Measurements from ENCODE around the gene PLCH1. TPM values are rescaled to one million over a fixed set of nuclear protein-coding genes. Genes with fewer than 3 reads are reported as not detected.

Gene PLCH1
- total and polyA plus RNA-seq, 2 of the 8 experiments (the other 6 are each of a cell fraction or from before 2014, with no cell fraction given) = 5.8 to 17.2 TPM

- Histone ChIP-seq H3K27me3 (replicated peaks in 1 of 4; ENCODE audit: control insufficient read depth in 3 of 4, extremely low read depth in 1 of 4, insufficient read depth in 3 of 4, low read length in 3 of 4) (peaks cover 0 to 1% (median 0%) of the 10 kb centered on the region in 4 experiments; a peak in 2 of 7 replicates), H3K27ac (ENCODE audit: low read depth, low read length) (no peak overlapping the region), H2BK120ac (replicated peaks; ENCODE audit: low read depth, low read length) (no peak overlapping the region), H2BK5ac (ENCODE audit: low read depth, low read length) (no peak overlapping the region), H3K79me2 (ENCODE audit: control insufficient read depth in 1 of 2, insufficient read depth in 2 of 2, low read length in 2 of 2) (peaks cover 0 to 7% of the 10 kb centered on the region in 2 experiments; a peak in 1 of 4 replicates), H3K23ac (ENCODE audit: insufficient read length) (no peak overlapping the region), H4K8ac (ENCODE audit: extremely low read depth, insufficient read depth, low read length) (no peak overlapping the region), H3K23me2 (ENCODE audit: low read depth, low read length) (no peaks in the 10 kb centered on the region), H3K9me3 (ENCODE audit: insufficient read depth in 2 of 2, low read depth in 1 of 2, low read length in 1 of 2) (no peaks in the 10 kb centered on the region; a peak in 2 of 4 replicates), H4K91ac (replicated peaks; ENCODE audit: insufficient read length, low read length) (no peak overlapping the region), H3K56ac (replicated peaks; ENCODE audit: insufficient read length, low read depth, low read length) (no peak overlapping the region), H4K5ac (ENCODE audit: insufficient read length, low read depth, low read length) (no peak overlapping the region), H3K4me3 (ENCODE audit: extremely low read depth in 1 of 4, insufficient read depth in 2 of 4, low read depth in 3 of 4, low read length in 4 of 4) (no peak overlapping the region), H2AK5ac (ENCODE audit: low read depth, low read length) (no peak overlapping the region), H3K4me1 (replicated peaks in 1 of 4; ENCODE audit: control insufficient read depth in 3 of 4, insufficient read depth in 4 of 4, low read length in 3 of 4) (peaks cover 0 to 3% (median under 1%) of the 10 kb centered on the region in 4 experiments; a peak in 1 of 7 replicates), H2AFZ (ENCODE audit: low read length) (no peak overlapping the region), H3K18ac (ENCODE audit: extremely low read depth, low read length) (0 out of 2 replicates have a peak overlapping the region, but pooled peaks have one; percentile 19), H3K36me3 (ENCODE audit: control insufficient read depth in 2 of 4, insufficient read depth in 4 of 4, low read length in 3 of 4) (no peaks in the 10 kb centered on the region; a peak in 1 of 8 replicates), H4K20me1 (replicated peaks in 1 of 2; ENCODE audit: control insufficient read depth in 1 of 2, insufficient read depth in 2 of 2, low read length in 2 of 2) (no peaks in the 10 kb centered on the region), H3K14ac (ENCODE audit: insufficient read length) (no peak overlapping the region), H2BK15ac (ENCODE audit: low read length) (no peak overlapping the region), H3K4me2 (ENCODE audit: insufficient read depth in 1 of 2, low read depth in 2 of 2, low read length in 2 of 2) (no peak overlapping the region), H2BK12ac (ENCODE audit: low read depth, low read length) (no peak overlapping the region), H3K4ac (replicated peaks; ENCODE audit: insufficient read length, low read depth, low read length) (no peak overlapping the region), H3K9ac (replicated peaks in 1 of 4; ENCODE audit: extremely low read depth in 1 of 4, low read depth in 3 of 4, low read length in 3 of 4) (no peak overlapping the region), H2BK20ac (ENCODE audit: low read length) (no peak overlapping the region), H3K79me1 (ENCODE audit: low read depth, low read length) (no peaks in the 10 kb centered on the region)
- FAIRE-seq (no peak), DNase-seq (ENCODE audit: low read depth in 1 of 2, low spot score in 2 of 2) (no peak)
- ChIA-PET POLR2A (ENCODE audit: partially characterized antibody) (no interaction called here), CTCF (ENCODE audit: partially characterized antibody) (interaction anchor here (0.9 to 1.2 kb wide), 2 partner anchors 113 to 223 kb away, joined by 3 to 4 read pairs; no protein-coding TSS in a partner anchor)
- 84% methylated on average over 5 of the region's 5 CpGs; no CpG with 5 or more reads in 1 of the 2 experiments for WGBS, 2 experiments (ENCODE audit: extremely low coverage in 1 of 2, insufficient coverage in 1 of 2, insufficient read length in 1 of 2, insufficient replicate concordance in 2 of 2, low coverage in 1 of 2, low lambda C conversion rate in 2 of 2, missing lambda C conversion rate in 1 of 2)
- TF ChIP-seq E2F6 (IDR thresholded peaks at IDR 0.05) (peak; percentile 13; the same call in 1 of the 2 replicates), JUND (IDR thresholded peaks at IDR 0.05; ENCODE audit: low read length) (no peak), USF2 (IDR thresholded peaks at IDR 0.05; ENCODE audit: low read length) (no peak), ZNF274 (IDR thresholded peaks at IDR 0.05; ENCODE audit: borderline replicate concordance, extremely low read depth, low read length) (no peak)
Measured at GRCh38 chr3:155604967-155605366, 139.9 kb downstream of the PLCH1 start.

Data from H1 (cell line).